Upper lobe of right lung (tissue), 1 donor: Measurements from ENCODE around the gene NUMBL. TPM values are rescaled to one million over a fixed set of nuclear protein-coding genes. Genes with fewer than 3 reads are reported as not detected.

ENCODE experiments used
- ATAC-seq: fragments of 200-7000 bp; cut with Tn5 transposase; one replicate; pipeline ENCODE4 v1.9.1; 2020; ENCODE audit warnings: mild to moderate bottlenecking, moderate library complexity
- DNase-seq: peaks from one replicate; pipeline ENCODE4 v3.0.0-alpha.2; 2020
- H3K27ac ChIP-seq: fragments of 200-600 bp; one replicate; pipeline ENCODE4 v1.8.0; 2022
- H3K27me3 ChIP-seq: fragments of 200-600 bp; one replicate; pipeline ENCODE4 v1.8.0; 2022; ENCODE audit warnings: mild to moderate bottlenecking
- H3K36me3 ChIP-seq: fragments of 200-600 bp; one replicate; pipeline ENCODE4 v1.8.0; 2022
- H3K4me1 ChIP-seq: fragments of 200-600 bp; one replicate; pipeline ENCODE4 v1.8.0; 2022
- H3K4me3 ChIP-seq: fragments of 200-600 bp; one replicate; pipeline ENCODE4 v1.8.0; 2022; ENCODE audit warnings: mild to moderate bottlenecking
- H3K9me3 ChIP-seq: fragments of 200-600 bp; one replicate; pipeline ENCODE4 v1.8.0; 2022
- intact Hi-C: fragments of 100-400 bp; cut with DNase I; formaldehyde crosslinking; loops from one replicate; pipeline ENCODE4 v1.11.0; 2022
- total RNA-seq: library from RNA; stranded (reverse); fragmentation: NEBNext Ultra II Directional; extraction: Animal tissue kit (Norgen Biotek cat#: 25700); gene quantifications from one replicate; pipeline ENCODE4 v1.2.1, GENCODE V29; 2021
- TF ChIP-seq, protein P1 (sequence below): fragments of 200-600 bp; IDR thresholded peaks from one replicate; pipeline ENCODE4 v1.8.0; 2022; ENCODE audit warnings: antibody characterized with exemption
- donor health status: DM: no; HTN: yes; CAD: no; lungs with severe emphysema.

NUMBL gene
- total RNA-seq, 1 donor from 2014 or later = 19.5 TPM

- H3K4me1 ChIP-seq = no peaks in the 10 kb centered on the region
- intact Hi-C loops = no loop called here
- H3K36me3 ChIP-seq = peaks cover 14% of the 10 kb centered on the region
- DNase-seq (no peak), ATAC-seq (no peak)
- H3K27ac ChIP-seq = no peak overlapping the region
- no peak overlapping the region for H3K4me3 ChIP-seq
- H3K27me3 ChIP-seq = no peaks in the 10 kb centered on the region
- TF ChIP-seq, protein P1, sequence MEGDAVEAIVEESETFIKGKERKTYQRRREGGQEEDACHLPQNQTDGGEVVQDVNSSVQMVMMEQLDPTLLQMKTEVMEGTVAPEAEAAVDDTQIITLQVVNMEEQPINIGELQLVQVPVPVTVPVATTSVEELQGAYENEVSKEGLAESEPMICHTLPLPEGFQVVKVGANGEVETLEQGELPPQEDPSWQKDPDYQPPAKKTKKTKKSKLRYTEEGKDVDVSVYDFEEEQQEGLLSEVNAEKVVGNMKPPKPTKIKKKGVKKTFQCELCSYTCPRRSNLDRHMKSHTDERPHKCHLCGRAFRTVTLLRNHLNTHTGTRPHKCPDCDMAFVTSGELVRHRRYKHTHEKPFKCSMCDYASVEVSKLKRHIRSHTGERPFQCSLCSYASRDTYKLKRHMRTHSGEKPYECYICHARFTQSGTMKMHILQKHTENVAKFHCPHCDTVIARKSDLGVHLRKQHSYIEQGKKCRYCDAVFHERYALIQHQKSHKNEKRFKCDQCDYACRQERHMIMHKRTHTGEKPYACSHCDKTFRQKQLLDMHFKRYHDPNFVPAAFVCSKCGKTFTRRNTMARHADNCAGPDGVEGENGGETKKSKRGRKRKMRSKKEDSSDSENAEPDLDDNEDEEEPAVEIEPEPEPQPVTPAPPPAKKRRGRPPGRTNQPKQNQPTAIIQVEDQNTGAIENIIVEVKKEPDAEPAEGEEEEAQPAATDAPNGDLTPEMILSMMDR = no peak
- H3K9me3 ChIP-seq = no peaks in the 10 kb centered on the region
Measured at GRCh38 chr19:40633207-40633606, 57.2 kb downstream of the NUMBL start.

GRCh38 chr19:40632311-40633036 is 58.0 kb downstream of the NUMBL start:
- Histone ChIP-seq H3K36me3 (peaks cover 14% of the 10 kb centered on the region), H3K4me1 (no peaks in the 10 kb centered on the region), H3K27me3 (no peaks in the 10 kb centered on the region), H3K9me3 (no peaks in the 10 kb centered on the region), H3K27ac (no peak overlapping the region), H3K4me3 (no peak overlapping the region)
- TF ChIP-seq, protein P1 = no peak
- ATAC-seq (no peak), DNase-seq (no peak)
- intact Hi-C loops = no loop called here

GRCh38 chr19:40630571-40631160 is 59.8 kb downstream of the NUMBL start:
- intact Hi-C loops = no loop called here
- H3K27me3 ChIP-seq = no peaks in the 10 kb centered on the region
- peaks cover 21% of the 10 kb centered on the region for H3K36me3 ChIP-seq
- DNase-seq (no peak), ATAC-seq (no peak)
- TF ChIP-seq, protein P1 = no peak
- H3K9me3 ChIP-seq = no peaks in the 10 kb centered on the region
- H3K4me1 ChIP-seq = no peaks in the 10 kb centered on the region
- no peak overlapping the region for H3K27ac ChIP-seq
- H3K4me3 ChIP-seq = no peak overlapping the region

GRCh38 chr19:40629346-40629745 is 61.1 kb downstream of the NUMBL start:
- TF ChIP-seq, protein P1 = no peak
- Histone ChIP-seq H3K27ac (no peak overlapping the region), H3K36me3 (peaks cover 25% of the 10 kb centered on the region), H3K4me1 (no peaks in the 10 kb centered on the region), H3K27me3 (no peaks in the 10 kb centered on the region), H3K4me3 (no peak overlapping the region), H3K9me3 (no peaks in the 10 kb centered on the region)
- intact Hi-C loops = no loop called here
- ATAC-seq (no peak), DNase-seq (no peak)

GRCh38 chr19:40627486-40628279 is 62.8 kb downstream of the NUMBL start:
- no peak overlapping the region for H3K4me3 ChIP-seq
- no peaks in the 10 kb centered on the region for H3K27me3 ChIP-seq
- no peaks in the 10 kb centered on the region for H3K4me1 ChIP-seq
- ATAC-seq (no peak), DNase-seq (no peak)
- peaks cover 25% of the 10 kb centered on the region for H3K36me3 ChIP-seq
- intact Hi-C loops = no loop called here
- H3K9me3 ChIP-seq = no peaks in the 10 kb centered on the region
- no peak overlapping the region for H3K27ac ChIP-seq
- TF ChIP-seq, protein P1 = no peak
